GM12878 (cell line): ENCODE data around the gene YIPF4. TPM values are rescaled to one million over a fixed set of nuclear protein-coding genes. Genes with fewer than 3 reads are reported as not detected.

ENCODE experiments used
- ATAC-seq: fragments of 200-7000 bp; cut with Tn5 transposase; 3 replicates; pipeline ENCODE4 v1.9.1; 2020; ENCODE audit warnings: mild to moderate bottlenecking, moderate library complexity
- BruUV-seq: library from RNA; stranded (reverse); fragments of 400-500 nt; replicated peaks from 2 replicates; lab custom pipeline; 2021; lab: Mats Ljungman, UMichigan
- CTCF ChIA-PET: fragments of 300-600 bp; sonication (Branson Sonifier 250); formaldehyde crosslinking; extraction: SDS; loops from one replicate; lab custom pipeline; 2021; ENCODE audit warnings: inconsistent platforms; lab: Yijun Ruan, JAX
- POLR2A ChIA-PET: fragments of 350-600 bp; formaldehyde crosslinking; extraction: SDS; loops from one replicate; lab custom pipeline; 2021; ENCODE audit warnings: inconsistent platforms; lab: Charles Lee
- RAD21 ChIA-PET: fragments of 300-600 bp; sonication (Branson Sonifier 250); formaldehyde crosslinking; loops from one replicate; lab custom pipeline; 2023; ENCODE audit warnings: antibody characterized with exemption; ENCODE audit not compliant: unreplicated experiment; lab: Charles Lee
- SMC1A ChIA-PET: fragments of 300-600 bp; sonication (Branson Sonifier 250); formaldehyde crosslinking; loops from one replicate; lab custom pipeline; 2023; ENCODE audit not compliant: unreplicated experiment, uncharacterized antibody; lab: Charles Lee
- DNase-seq: peaks from one replicate; pipeline ENCODE4 v3.0.0-alpha.2; 2011; ENCODE audit warnings: low read depth, low spot score
- FAIRE-seq: peaks from 3 replicates; lab custom pipeline; 2011; peaks lifted over from hg19 to GRCh38; lab: Jason Lieb, UNC
- H2AFZ ChIP-seq: 2 replicates; pipeline ENCODE4 v1.6.0; 2011; ENCODE audit warnings: low read depth, low read length, control low read depth; ENCODE audit not compliant: control insufficient read depth
- H3K27ac ChIP-seq: 2 replicates; pipeline ENCODE4 v1.5.1; 2011; ENCODE audit warnings: control low read depth; ENCODE audit not compliant: control insufficient read depth, insufficient read depth
- H3K27me3 ChIP-seq, 2 experiments: replicated peaks in 1 of 2; 2 replicates each; pipeline versions ENCODE4 v1.6.0 to v1.6.1; 2011; ENCODE audit warnings: low read length in 1 of 2; ENCODE audit not compliant: control insufficient read depth in 2 of 2, insufficient read depth in 2 of 2
- H3K36me3 ChIP-seq, 2 experiments: 2 replicates each; pipeline ENCODE4 v1.5.1; 2011; ENCODE audit warnings: low read length in 1 of 2; ENCODE audit not compliant: control insufficient read depth in 2 of 2, insufficient read depth in 2 of 2
- H3K4me1 ChIP-seq: 2 replicates; pipeline ENCODE4 v1.6.1; 2011; ENCODE audit warnings: mild to moderate bottlenecking, low read length, moderate library complexity, mixed read lengths; ENCODE audit not compliant: control insufficient read depth, insufficient read depth
- H3K4me2 ChIP-seq: 2 replicates; pipeline ENCODE4 v1.6.0; 2011; ENCODE audit warnings: control low read depth; ENCODE audit not compliant: control insufficient read depth, insufficient read depth
- H3K4me3 ChIP-seq: fragments of 200-600 bp; sonication (generic); 2 replicates; pipeline ENCODE4 v1.5.1; 2016
- H3K79me2 ChIP-seq: 2 replicates; pipeline ENCODE4 v1.6.0; 2011; ENCODE audit warnings: low read length; ENCODE audit not compliant: control insufficient read depth, insufficient read depth
- H3K9ac ChIP-seq: 2 replicates; pipeline ENCODE4 v1.8.0; 2011; ENCODE audit warnings: low read length, control low read depth, mixed read lengths; ENCODE audit not compliant: control insufficient read depth, insufficient read depth
- H3K9me3 ChIP-seq: replicated peaks from 3 replicates; pipeline ENCODE4 v1.5.1; 2011; ENCODE audit warnings: mild to moderate bottlenecking, low read length; ENCODE audit not compliant: control insufficient read depth, insufficient read depth
- H4K20me1 ChIP-seq: 2 replicates; pipeline ENCODE4 v1.6.0; 2011; ENCODE audit not compliant: control insufficient read depth, insufficient read depth
- CUX1 ChIP-seq: IDR thresholded peaks from 2 replicates; pipeline ENCODE4 v1.6.1; 2012; ENCODE audit warnings: improper control_type of control experiment, low read depth, low read length; ENCODE audit not compliant: insufficient replicate concordance
- ETV6 ChIP-seq, 2 experiments: fragments of 450-650 bp in 1 of 2; IDR thresholded peaks in 1 of 2; conservative IDR thresholded peaks in 1 of 2; 2 replicates each; pipeline ENCODE4 v1.6.1; 2014; ENCODE audit warnings: antibody characterized with exemption in 1 of 2, borderline replicate concordance in 1 of 2, low read depth in 1 of 2, mild to moderate bottlenecking in 1 of 2, moderate library complexity in 1 of 2
- IRF4 ChIP-seq: IDR thresholded peaks from 2 replicates; pipeline ENCODE4 v1.6.1; 2011; ENCODE audit warnings: low read depth, low read length
- POLR2AphosphoS2 ChIP-seq: IDR thresholded peaks from 2 replicates; pipeline ENCODE4 v1.6.1; 2011; ENCODE audit warnings: low read depth, mild to moderate bottlenecking, low read length, improper control_type of control experiment, moderate library complexity
- RELA ChIP-seq: fragments of 450-650 bp; IDR thresholded peaks from 2 replicates; pipeline ENCODE4 v1.8.0; 2014; ENCODE audit warnings: borderline replicate concordance; ENCODE audit not compliant: partially characterized antibody
- ZZZ3 ChIP-seq: IDR thresholded peaks from 2 replicates; pipeline ENCODE4 v1.6.1; 2011; ENCODE audit warnings: low read depth; ENCODE audit not compliant: control insufficient read depth, insufficient read length
- WGBS: methylation state at CpG from one replicate; pipeline ENCODE4 v1.1.6; 2016; ENCODE audit warnings: low lambda C conversion rate; ENCODE audit not compliant: insufficient replicate concordance, insufficient coverage; ENCODE audit errors: missing lambda C conversion rate; 5-methylcytosine and 5-hydroxymethylcytosine counted together
- in situ Hi-C: fragments of 300-500 bp; cut with MboI; formaldehyde crosslinking; loops from 9 replicates; pipeline ENCODE4 v1.14.3; 2018; ENCODE audit warnings: mixed read lengths
- intact Hi-C: fragments of 100-400 bp; cut with micrococcal nuclease; formaldehyde crosslinking; loops from one replicate; pipeline ENCODE4 v1.14.2; 2022; ENCODE audit not compliant: unreplicated experiment
- polyA plus RNA-seq, 11 experiments: library from polyadenylated mRNA; depleted of rRNA in 4 of 11; unstranded in 6 of 11; stranded (reverse) in 5 of 11; fragments of >200 nt; fragmentation: Nextera tagmentation in 4 of 11; fragmentation: Illumina TruSeq in 1 of 11; extraction: Ambion mirVana in 4 of 11; extraction: Trizol in 1 of 11; gene quantifications; 1 replicate in 1 of 11; 2 replicates in 10 of 11; pipeline versions ENCODE4 v1.2.1 to v1.2.3, GENCODE V29; 2011 to 2016; ENCODE audit warnings: inconsistent platforms in 2 of 11, missing spikeins in 2 of 11, low read depth in 1 of 11
- total RNA-seq, 4 experiments: library from RNA; depleted of rRNA in 3 of 4; stranded (reverse); fragments of >200 nt in 3 of 4; fragmentation: Illumina TruSeq in 1 of 4; extraction: Trizol in 1 of 4; gene quantifications; 2 replicates each; pipeline versions ENCODE4 v1.2.1 to v1.2.3, GENCODE V29; 2013 to 2021

The YIPF4 gene
- total and polyA plus RNA-seq, 10 of the 15 experiments (the other 5 are each of a cell fraction or from before 2014, with no cell fraction given), result 2.8 to 60.4 (median 11.1) TPM

- Histone ChIP-seq H3K36me3 (0 out of 4 replicates have a peak, but pooled peaks cover 0 to 2% of the 10 kb centered on the region in 2 experiments), H4K20me1 (no peaks in the 10 kb centered on the region), H3K27ac (no peak overlapping the region), H3K79me2 (no peaks in the 10 kb centered on the region)
- no peak for DNase-seq
- ChIA-PET RAD21 (interaction anchor here (1.1 kb wide), 1 partner anchor 10 kb away, joined by 3 read pairs; no protein-coding TSS in a partner anchor), CTCF (no interaction called here), SMC1A (no interaction called here), POLR2A (no interaction called here)
- in situ Hi-C loops, result no loop called here
- TF ChIP-seq ZZZ3 (no peak), IRF4 (no peak), CUX1 (no peak), RELA (no peak), POLR2AphosphoS2 (no peak), ETV6 (conservative IDR thresholded peaks at IDR 0.05 in 1 of 2, IDR thresholded peaks at IDR 0.05 in 1 of 2; ENCODE audit: borderline replicate concordance in 1 of 2, low read depth in 1 of 2) (no peak)
- TF ChIP-seq, all 136 proteins: peak for 0
- TSS peak; percentile 31 for BruUV-seq
- H2AFZ ChIP-seq, result no peak overlapping the region
- no peak overlapping the region for H3K4me3 ChIP-seq
- no peaks in the 10 kb centered on the region for H3K27me3 ChIP-seq
- no peaks in the 10 kb centered on the region for H3K9me3 ChIP-seq
- intact Hi-C loops, result no loop called here
- H3K9ac ChIP-seq, result no peak overlapping the region
- H3K4me2 ChIP-seq, result no peak overlapping the region
- ATAC-seq, result no peak
- no peaks in the 10 kb centered on the region for H3K4me1 ChIP-seq
- 100% methylated on average over 1 of the region's 1 CpG for WGBS
- FAIRE-seq, result no peak
These were observed 48.1 kb upstream of the YIPF4 start for GRCh38 chr2:32229635-32230034.
